SK-N-SH treated with all-trans-retinoic acid at 6 μM for 48 hours (cell line): ENCODE measurements around the gene AFF1.

ENCODE experiments used
- ATAC-seq: fragments of 200-7000 bp; cut with Tn5 transposase; 3 replicates; pipeline ENCODE4 v1.9.1; 2020; ENCODE audit warnings: mild to moderate bottlenecking, moderate library complexity
- ARNTL ChIP-seq: fragments of 450-650 bp; formaldehyde crosslinking; IDR thresholded peaks from 2 replicates; pipeline ENCODE4 v1.5.0; 2020; ENCODE audit warnings: low read depth, mild to moderate bottlenecking, moderate library complexity, borderline replicate concordance
- BACH2 ChIP-seq: fragments of 250-450 bp; sonication (Bioruptor Pico); IDR thresholded peaks from 2 replicates; pipeline ENCODE4 v1.9.0; 2021; ENCODE audit warnings: mild to moderate bottlenecking, borderline replicate concordance
- CSDC2 ChIP-seq: fragments of 250-450 bp; sonication (Bioruptor Pico); IDR thresholded peaks from 2 replicates; pipeline ENCODE4 v1.5.0; 2020; ENCODE audit warnings: mild to moderate bottlenecking, moderate library complexity
- ESRRG ChIP-seq: fragments of 250-450 bp; sonication (Bioruptor Pico); IDR thresholded peaks from 2 replicates; pipeline ENCODE4 v1.6.1; 2021; ENCODE audit warnings: mild to moderate bottlenecking
- GLIS3 ChIP-seq: fragments of 250-450 bp; sonication (Bioruptor Pico); IDR thresholded peaks from 2 replicates; pipeline ENCODE4 v1.5.0; 2020; ENCODE audit warnings: mild to moderate bottlenecking, moderate library complexity
- ISL1 ChIP-seq: fragments of 250-450 bp; sonication (Bioruptor Pico); IDR thresholded peaks from 2 replicates; pipeline ENCODE4 v2.1.2; 2022; ENCODE audit warnings: mild to moderate bottlenecking, moderate library complexity
- OSR1 ChIP-seq: fragments of 250-450 bp; sonication (Bioruptor Pico); IDR thresholded peaks from 2 replicates; pipeline ENCODE4 v1.8.0; 2022; ENCODE audit warnings: moderate library complexity, mild to moderate bottlenecking, inconsistent platforms
- PPARA ChIP-seq: fragments of 250-450 bp; sonication (Bioruptor Pico); IDR thresholded peaks from 2 replicates; pipeline ENCODE4 v1.5.0; 2020; ENCODE audit warnings: mild to moderate bottlenecking, borderline replicate concordance
- RARB ChIP-seq: fragments of 250-450 bp; sonication (Bioruptor Pico); IDR thresholded peaks from 2 replicates; pipeline ENCODE4 v1.8.0; 2021; ENCODE audit warnings: mild to moderate bottlenecking, moderate library complexity
- SNAI2 ChIP-seq: fragments of 250-450 bp; sonication (Bioruptor Pico); IDR thresholded peaks from 2 replicates; pipeline ENCODE4 v1.5.0; 2020; ENCODE audit warnings: mild to moderate bottlenecking, moderate library complexity
- TOX ChIP-seq: fragments of 250-450 bp; sonication (Bioruptor Pico); IDR thresholded peaks from 2 replicates; pipeline ENCODE4 v1.8.0; 2021; ENCODE audit warnings: mild to moderate bottlenecking, moderate library complexity, borderline replicate concordance
- ZC3H10 ChIP-seq: fragments of 250-450 bp; sonication (Bioruptor Pico); IDR thresholded peaks from 2 replicates; pipeline ENCODE4 v1.5.1; 2021; ENCODE audit warnings: mild to moderate bottlenecking, moderate library complexity
- ZFP3 ChIP-seq: fragments of 250-450 bp; sonication (Bioruptor Pico); IDR thresholded peaks from 2 replicates; pipeline ENCODE4 v1.5.0; 2020; ENCODE audit warnings: mild to moderate bottlenecking, moderate library complexity
- ZNF565 ChIP-seq: fragments of 450-650 bp; formaldehyde crosslinking; conservative IDR thresholded peaks from 2 replicates; pipeline ENCODE4 v1.5.0; 2020; ENCODE audit warnings: low read depth, mild to moderate bottlenecking, moderate library complexity
- ZNF8 ChIP-seq: fragments of 450-650 bp; formaldehyde crosslinking; IDR thresholded peaks from 2 replicates; pipeline ENCODE4 v1.5.0; 2020; ENCODE audit warnings: mild to moderate bottlenecking, moderate library complexity
- TF ChIP-seq, protein P1 (sequence below): fragments of 250-450 bp; sonication (Bioruptor Pico); IDR thresholded peaks from 2 replicates; pipeline ENCODE4 v1.5.1; 2021; ENCODE audit warnings: mild to moderate bottlenecking, moderate library complexity
- TF ChIP-seq, protein P2 (sequence below): fragments of 250-450 bp; sonication (Bioruptor Pico); IDR thresholded peaks from 2 replicates; pipeline ENCODE4 v1.5.1; 2020; ENCODE audit warnings: low read depth, mild to moderate bottlenecking, moderate library complexity
- TF ChIP-seq, protein P3 (sequence below): fragments of 250-450 bp; sonication (Bioruptor Pico); IDR thresholded peaks from 2 replicates; pipeline ENCODE4 v1.8.0; 2021; ENCODE audit warnings: low read depth, mild to moderate bottlenecking, moderate library complexity, borderline replicate concordance
- TF ChIP-seq, protein P4 (sequence below): fragments of 250-450 bp; sonication (Bioruptor Pico); IDR thresholded peaks from 2 replicates; pipeline ENCODE4 v1.5.0; 2020; ENCODE audit warnings: mild to moderate bottlenecking, moderate library complexity

The AFF1 gene

DNA sequence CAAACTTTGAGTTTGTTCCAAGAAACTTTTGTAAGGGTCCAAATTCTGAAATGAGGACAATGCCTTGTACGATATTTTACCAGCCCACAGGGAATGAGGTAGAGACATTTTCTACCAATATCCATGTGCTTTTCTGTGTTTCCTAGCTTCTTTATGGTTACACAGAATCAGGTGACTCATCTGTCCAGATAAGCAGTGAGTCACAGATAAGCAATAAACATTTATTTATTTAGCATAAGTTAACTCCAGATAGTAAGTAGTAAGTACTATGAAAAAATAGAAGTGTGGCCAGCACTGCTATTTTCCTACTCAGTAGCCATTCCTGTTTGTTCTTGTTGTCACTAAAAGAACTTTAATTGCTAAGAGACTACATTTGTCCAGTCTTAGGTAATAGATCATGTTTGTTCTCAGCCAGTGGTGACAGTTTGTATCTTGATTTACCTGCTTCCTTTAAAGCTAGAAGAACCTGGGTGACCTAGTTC, 7.4 kb downstream of the AFF1 start:
- ATAC-seq = no peak
- TF ChIP-seq RARB (CRISPR knock-in tag) = no peak
- TF ChIP-seq OSR1 (CRISPR knock-in tag) = no peak
- no peak for TF ChIP-seq ZNF565 (CRISPR knock-in tag)
- TF ChIP-seq ISL1 (CRISPR knock-in tag) = no peak
- TF ChIP-seq ZC3H10 (CRISPR knock-in tag) = no peak
- no peak for TF ChIP-seq GLIS3 (CRISPR knock-in tag)
- no peak for TF ChIP-seq TOX (CRISPR knock-in tag)
- TF ChIP-seq, all 23 proteins: peak for 0

DNA sequence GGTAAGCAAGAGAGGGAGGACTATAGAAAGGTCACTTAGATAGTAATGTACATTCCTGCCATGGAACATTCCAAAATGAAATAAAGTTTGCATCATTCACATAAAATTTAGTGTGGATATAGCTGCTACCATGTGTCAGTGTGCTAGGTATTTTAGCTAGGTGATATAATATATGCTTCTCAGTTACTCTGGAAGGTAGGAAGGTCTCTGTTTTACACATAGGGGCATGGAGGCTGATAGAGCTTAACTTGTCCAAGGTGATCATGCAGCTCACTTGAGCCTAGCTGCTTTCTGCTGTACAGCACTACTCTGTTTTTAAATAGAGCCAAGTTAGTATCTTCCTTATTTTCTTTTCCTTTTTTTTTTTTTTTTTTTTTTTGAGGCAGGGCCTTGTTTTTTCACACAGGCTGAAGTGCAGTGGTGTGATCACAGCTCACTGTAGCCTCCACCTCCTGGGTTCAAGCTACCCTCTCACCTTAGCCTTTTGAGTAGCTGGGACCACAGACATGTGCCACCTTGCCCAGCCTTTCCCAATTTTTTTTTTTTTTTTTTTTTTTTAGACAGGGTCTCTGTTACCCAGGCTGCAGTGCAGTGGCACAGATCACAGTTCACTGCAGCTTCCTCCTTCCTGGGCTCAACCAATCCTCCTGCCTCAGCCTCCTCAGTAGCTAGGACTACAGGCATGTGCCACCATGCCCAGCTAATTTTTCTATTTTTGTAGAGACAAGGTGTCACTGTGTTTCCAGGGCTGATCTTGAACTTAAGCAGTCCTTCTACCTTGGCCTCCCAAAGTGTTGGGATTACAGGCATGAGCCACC, 10.4 kb downstream of the AFF1 start:
- ATAC-seq = no peak; the same call in 2 of the 3 replicates
- TF ChIP-seq, protein P1, sequence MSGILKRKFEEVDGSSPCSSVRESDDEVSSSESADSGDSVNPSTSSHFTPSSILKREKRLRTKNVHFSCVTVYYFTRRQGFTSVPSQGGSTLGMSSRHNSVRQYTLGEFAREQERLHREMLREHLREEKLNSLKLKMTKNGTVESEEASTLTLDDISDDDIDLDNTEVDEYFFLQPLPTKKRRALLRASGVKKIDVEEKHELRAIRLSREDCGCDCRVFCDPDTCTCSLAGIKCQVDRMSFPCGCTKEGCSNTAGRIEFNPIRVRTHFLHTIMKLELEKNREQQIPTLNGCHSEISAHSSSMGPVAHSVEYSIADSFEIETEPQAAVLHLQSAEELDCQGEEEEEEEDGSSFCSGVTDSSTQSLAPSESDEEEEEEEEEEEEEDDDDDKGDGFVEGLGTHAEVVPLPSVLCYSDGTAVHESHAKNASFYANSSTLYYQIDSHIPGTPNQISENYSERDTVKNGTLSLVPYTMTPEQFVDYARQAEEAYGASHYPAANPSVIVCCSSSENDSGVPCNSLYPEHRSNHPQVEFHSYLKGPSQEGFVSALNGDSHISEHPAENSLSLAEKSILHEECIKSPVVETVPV (CRISPR knock-in tag) = no peak
- TF ChIP-seq BACH2 (CRISPR knock-in tag) (no peak), ZNF565 (CRISPR knock-in tag) (no peak), PPARA (CRISPR knock-in tag) (no peak), RARB (CRISPR knock-in tag) (no peak), ARNTL (CRISPR knock-in tag) (no peak), SNAI2 (CRISPR knock-in tag) (no peak)

DNA sequence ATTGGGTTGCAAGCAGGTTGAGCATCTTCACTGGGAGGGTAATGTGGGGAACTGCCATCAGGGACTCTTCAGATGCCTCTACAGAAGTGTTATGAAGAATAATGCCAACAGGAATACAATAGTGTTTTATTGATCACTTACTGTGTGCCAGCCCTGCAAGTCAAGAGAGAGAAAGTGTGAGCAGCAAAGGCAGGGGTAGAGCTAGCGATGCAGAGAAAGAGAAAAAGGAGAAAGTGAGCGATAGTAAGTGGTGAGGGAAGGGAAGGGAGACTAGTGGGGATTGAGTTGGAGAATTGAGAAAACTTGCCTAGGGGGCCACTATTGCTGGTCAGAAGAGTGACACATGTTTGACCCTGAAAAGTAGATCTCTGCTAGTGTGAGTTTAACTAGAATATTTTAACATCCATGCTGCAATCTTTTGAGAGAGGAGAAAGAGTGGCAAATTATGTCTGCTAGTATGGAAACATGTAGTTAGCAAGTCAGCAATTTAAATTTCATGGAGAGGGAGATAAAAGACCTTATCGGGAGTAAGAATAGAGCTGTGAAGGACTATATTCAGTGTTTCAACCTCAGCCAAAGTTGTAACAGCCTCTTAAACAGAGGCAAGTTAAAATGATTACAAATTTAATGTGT, 12.2 kb downstream of the AFF1 start:
- TF ChIP-seq ISL1 (CRISPR knock-in tag) (no peak), OSR1 (CRISPR knock-in tag) (no peak), ESRRG (no peak), CSDC2 (CRISPR knock-in tag) (no peak), SNAI2 (CRISPR knock-in tag) (no peak), PPARA (CRISPR knock-in tag) (no peak), ZNF8 (CRISPR knock-in tag) (no peak), RARB (CRISPR knock-in tag) (no peak), ZFP3 (CRISPR knock-in tag) (no peak), GLIS3 (CRISPR knock-in tag) (no peak), ARNTL (CRISPR knock-in tag) (no peak), ZC3H10 (CRISPR knock-in tag) (no peak), ZNF565 (CRISPR knock-in tag) (no peak)
- TF ChIP-seq, protein P2, sequence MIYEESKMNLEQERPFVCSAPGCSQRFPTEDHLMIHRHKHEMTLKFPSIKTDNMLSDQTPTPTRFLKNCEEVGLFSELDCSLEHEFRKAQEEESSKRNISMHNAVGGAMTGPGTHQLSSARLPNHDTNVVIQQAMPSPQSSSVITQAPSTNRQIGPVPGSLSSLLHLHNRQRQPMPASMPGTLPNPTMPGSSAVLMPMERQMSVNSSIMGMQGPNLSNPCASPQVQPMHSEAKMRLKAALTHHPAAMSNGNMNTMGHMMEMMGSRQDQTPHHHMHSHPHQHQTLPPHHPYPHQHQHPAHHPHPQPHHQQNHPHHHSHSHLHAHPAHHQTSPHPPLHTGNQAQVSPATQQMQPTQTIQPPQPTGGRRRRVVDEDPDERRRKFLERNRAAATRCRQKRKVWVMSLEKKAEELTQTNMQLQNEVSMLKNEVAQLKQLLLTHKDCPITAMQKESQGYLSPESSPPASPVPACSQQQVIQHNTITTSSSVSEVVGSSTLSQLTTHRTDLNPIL (CRISPR knock-in tag) = no peak
- TF ChIP-seq, protein P1 (CRISPR knock-in tag) = no peak
- TF ChIP-seq, protein P3, sequence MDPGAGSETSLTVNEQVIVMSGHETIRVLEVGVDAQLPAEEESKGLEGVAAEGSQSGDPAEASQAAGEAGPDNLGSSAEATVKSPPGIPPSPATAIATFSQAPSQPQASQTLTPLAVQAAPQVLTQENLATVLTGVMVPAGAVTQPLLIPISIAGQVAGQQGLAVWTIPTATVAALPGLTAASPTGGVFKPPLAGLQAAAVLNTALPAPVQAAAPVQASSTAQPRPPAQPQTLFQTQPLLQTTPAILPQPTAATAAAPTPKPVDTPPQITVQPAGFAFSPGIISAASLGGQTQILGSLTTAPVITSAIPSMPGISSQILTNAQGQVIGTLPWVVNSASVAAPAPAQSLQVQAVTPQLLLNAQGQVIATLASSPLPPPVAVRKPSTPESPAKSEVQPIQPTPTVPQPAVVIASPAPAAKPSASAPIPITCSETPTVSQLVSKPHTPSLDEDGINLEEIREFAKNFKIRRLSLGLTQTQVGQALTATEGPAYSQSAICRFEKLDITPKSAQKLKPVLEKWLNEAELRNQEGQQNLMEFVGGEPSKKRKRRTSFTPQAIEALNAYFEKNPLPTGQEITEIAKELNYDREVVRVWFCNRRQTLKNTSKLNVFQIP (CRISPR knock-in tag) = no peak
- TF ChIP-seq, protein P4, sequence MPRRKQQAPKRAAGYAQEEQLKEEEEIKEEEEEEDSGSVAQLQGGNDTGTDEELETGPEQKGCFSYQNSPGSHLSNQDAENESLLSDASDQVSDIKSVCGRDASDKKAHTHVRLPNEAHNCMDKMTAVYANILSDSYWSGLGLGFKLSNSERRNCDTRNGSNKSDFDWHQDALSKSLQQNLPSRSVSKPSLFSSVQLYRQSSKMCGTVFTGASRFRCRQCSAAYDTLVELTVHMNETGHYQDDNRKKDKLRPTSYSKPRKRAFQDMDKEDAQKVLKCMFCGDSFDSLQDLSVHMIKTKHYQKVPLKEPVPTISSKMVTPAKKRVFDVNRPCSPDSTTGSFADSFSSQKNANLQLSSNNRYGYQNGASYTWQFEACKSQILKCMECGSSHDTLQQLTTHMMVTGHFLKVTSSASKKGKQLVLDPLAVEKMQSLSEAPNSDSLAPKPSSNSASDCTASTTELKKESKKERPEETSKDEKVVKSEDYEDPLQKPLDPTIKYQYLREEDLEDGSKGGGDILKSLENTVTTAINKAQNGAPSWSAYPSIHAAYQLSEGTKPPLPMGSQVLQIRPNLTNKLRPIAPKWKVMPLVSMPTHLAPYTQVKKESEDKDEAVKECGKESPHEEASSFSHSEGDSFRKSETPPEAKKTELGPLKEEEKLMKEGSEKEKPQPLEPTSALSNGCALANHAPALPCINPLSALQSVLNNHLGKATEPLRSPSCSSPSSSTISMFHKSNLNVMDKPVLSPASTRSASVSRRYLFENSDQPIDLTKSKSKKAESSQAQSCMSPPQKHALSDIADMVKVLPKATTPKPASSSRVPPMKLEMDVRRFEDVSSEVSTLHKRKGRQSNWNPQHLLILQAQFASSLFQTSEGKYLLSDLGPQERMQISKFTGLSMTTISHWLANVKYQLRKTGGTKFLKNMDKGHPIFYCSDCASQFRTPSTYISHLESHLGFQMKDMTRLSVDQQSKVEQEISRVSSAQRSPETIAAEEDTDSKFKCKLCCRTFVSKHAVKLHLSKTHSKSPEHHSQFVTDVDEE (CRISPR knock-in tag) = no peak
- TF ChIP-seq, all 23 proteins: peak for 0
- no peak for ATAC-seq
